Trophoblast cell (in vitro differentiated cells and primary cell): ENCODE results near the gene CCT5.

Source experiments
- DNase-seq, 2 donors: peaks; one replicate each; pipeline ENCODE4 v3.0.0-alpha.2; 2016
- H2AFZ ChIP-seq: 2 replicates; pipeline ENCODE4 v1.6.1; 2013; ENCODE audit warnings: low read length, moderate library complexity, mild to moderate bottlenecking; ENCODE audit not compliant: insufficient read depth, poor library complexity
- H2AK5ac ChIP-seq: 2 replicates; pipeline ENCODE4 v1.6.1; 2013; ENCODE audit warnings: mild to moderate bottlenecking, low read length
- H2BK120ac ChIP-seq: 2 replicates; pipeline ENCODE4 v1.6.1; 2013; ENCODE audit warnings: low read length, mild to moderate bottlenecking, moderate library complexity; ENCODE audit not compliant: insufficient read depth, poor library complexity
- H2BK12ac ChIP-seq: 2 replicates; pipeline ENCODE4 v1.6.1; 2013; ENCODE audit warnings: mild to moderate bottlenecking, low read length, moderate library complexity
- H2BK5ac ChIP-seq: 2 replicates; pipeline ENCODE4 v1.6.1; 2013; ENCODE audit warnings: low read length, low read depth, moderate library complexity, mild to moderate bottlenecking; ENCODE audit not compliant: poor library complexity
- H3K14ac ChIP-seq: 2 replicates; pipeline ENCODE4 v1.6.1; 2013; ENCODE audit warnings: mild to moderate bottlenecking, low read length
- H3K18ac ChIP-seq: 2 replicates; pipeline ENCODE4 v1.6.1; 2013; ENCODE audit warnings: mild to moderate bottlenecking, low read length
- H3K23ac ChIP-seq: 2 replicates; pipeline ENCODE4 v1.6.1; 2013; ENCODE audit warnings: low read length
- H3K27ac ChIP-seq: 2 replicates; pipeline ENCODE4 v1.5.1; 2013; ENCODE audit warnings: low read depth, mild to moderate bottlenecking, inconsistent platforms, low read length, moderate library complexity
- H3K27me3 ChIP-seq: 2 replicates; pipeline ENCODE4 v1.6.1; 2013; ENCODE audit warnings: inconsistent platforms, mild to moderate bottlenecking, low read length, moderate library complexity; ENCODE audit not compliant: insufficient read depth
- H3K36me3 ChIP-seq, 2 experiments: 1 replicate in 1 of 2; 2 replicates in 1 of 2; pipeline ENCODE4 v1.6.1; 2013; ENCODE audit warnings: low read length in 2 of 2, mild to moderate bottlenecking in 2 of 2, moderate library complexity in 1 of 2; ENCODE audit not compliant: insufficient read depth in 2 of 2, control insufficient read depth in 1 of 2
- H3K4ac ChIP-seq: 2 replicates; pipeline ENCODE4 v1.6.1; 2013; ENCODE audit warnings: low read depth, mild to moderate bottlenecking, low read length, moderate library complexity
- H3K4me1 ChIP-seq, 2 experiments: 1 replicate in 1 of 2; 2 replicates in 1 of 2; pipeline ENCODE4 v1.6.1; 2013; ENCODE audit warnings: low read length in 2 of 2, mild to moderate bottlenecking in 2 of 2, moderate library complexity in 1 of 2; ENCODE audit not compliant: insufficient read depth in 2 of 2, control insufficient read depth in 1 of 2
- H3K4me2 ChIP-seq: 2 replicates; pipeline ENCODE4 v1.6.1; 2013; ENCODE audit warnings: inconsistent platforms, mild to moderate bottlenecking, low read length, moderate library complexity
- H3K4me3 ChIP-seq: 2 replicates; pipeline ENCODE4 v1.5.1; 2013; ENCODE audit warnings: mild to moderate bottlenecking, low read depth, low read length, inconsistent platforms
- H3K79me1 ChIP-seq: one replicate; pipeline ENCODE4 v1.6.1; 2013; ENCODE audit warnings: low read length
- H3K79me2 ChIP-seq: 2 replicates; pipeline ENCODE4 v1.6.1; 2013; ENCODE audit warnings: low read length, mild to moderate bottlenecking; ENCODE audit not compliant: control insufficient read depth, insufficient read depth, poor library complexity
- H3K9ac ChIP-seq: 2 replicates; pipeline ENCODE4 v1.6.1; 2013; ENCODE audit warnings: mild to moderate bottlenecking, low read length
- H3K9me3 ChIP-seq: 2 replicates; pipeline ENCODE4 v1.6.1; 2013; ENCODE audit warnings: low read depth, mild to moderate bottlenecking, control low read depth, inconsistent platforms, low read length; ENCODE audit not compliant: insufficient read depth
- H4K12ac ChIP-seq: 2 replicates; pipeline ENCODE4 v1.6.1; 2013; ENCODE audit warnings: low read depth, mild to moderate bottlenecking, low read length, moderate library complexity
- H4K8ac ChIP-seq: 2 replicates; pipeline ENCODE4 v1.6.1; 2013; ENCODE audit warnings: low read depth, mild to moderate bottlenecking, low read length, moderate library complexity
- H4K91ac ChIP-seq: one replicate; pipeline ENCODE4 v1.6.1; 2013; ENCODE audit warnings: low read depth, mild to moderate bottlenecking, low read length, moderate library complexity
- WGBS: extraction: QIAGEN DNeasy Blood & Tissue Kit; methylation state at CpG from one replicate; pipeline ENCODE4 v1.1.7; 2013; ENCODE audit warnings: missing lambda C conversion rate; ENCODE audit not compliant: insufficient read length, insufficient coverage; ENCODE audit errors: extremely low coverage; 5-methylcytosine and 5-hydroxymethylcytosine counted together

Gene CCT5

DNA sequence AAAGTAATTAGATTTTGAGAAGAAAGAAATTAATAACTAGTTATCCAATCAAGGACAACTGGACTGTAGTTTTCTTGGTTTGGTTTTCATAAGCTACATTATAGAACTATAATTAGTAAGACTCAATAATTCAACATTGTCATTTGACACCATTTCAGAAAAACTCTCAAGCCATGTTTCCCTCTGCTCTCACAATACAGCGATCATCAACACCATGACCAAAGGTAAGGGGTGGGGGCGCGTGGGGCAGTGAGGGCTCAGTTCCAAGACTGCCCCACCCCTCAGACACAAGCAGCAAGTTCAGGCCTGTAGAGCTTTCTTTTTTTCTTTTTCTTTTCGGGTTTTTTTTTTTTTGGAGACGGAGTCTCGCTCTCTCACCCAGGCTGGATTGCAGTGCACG lies 51.2 kb downstream of the CCT5 start:
- H3K23ac ChIP-seq: no peak overlapping the region
- WGBS: no CpG with 5 or more reads among the region's 7 CpGs

DNA sequence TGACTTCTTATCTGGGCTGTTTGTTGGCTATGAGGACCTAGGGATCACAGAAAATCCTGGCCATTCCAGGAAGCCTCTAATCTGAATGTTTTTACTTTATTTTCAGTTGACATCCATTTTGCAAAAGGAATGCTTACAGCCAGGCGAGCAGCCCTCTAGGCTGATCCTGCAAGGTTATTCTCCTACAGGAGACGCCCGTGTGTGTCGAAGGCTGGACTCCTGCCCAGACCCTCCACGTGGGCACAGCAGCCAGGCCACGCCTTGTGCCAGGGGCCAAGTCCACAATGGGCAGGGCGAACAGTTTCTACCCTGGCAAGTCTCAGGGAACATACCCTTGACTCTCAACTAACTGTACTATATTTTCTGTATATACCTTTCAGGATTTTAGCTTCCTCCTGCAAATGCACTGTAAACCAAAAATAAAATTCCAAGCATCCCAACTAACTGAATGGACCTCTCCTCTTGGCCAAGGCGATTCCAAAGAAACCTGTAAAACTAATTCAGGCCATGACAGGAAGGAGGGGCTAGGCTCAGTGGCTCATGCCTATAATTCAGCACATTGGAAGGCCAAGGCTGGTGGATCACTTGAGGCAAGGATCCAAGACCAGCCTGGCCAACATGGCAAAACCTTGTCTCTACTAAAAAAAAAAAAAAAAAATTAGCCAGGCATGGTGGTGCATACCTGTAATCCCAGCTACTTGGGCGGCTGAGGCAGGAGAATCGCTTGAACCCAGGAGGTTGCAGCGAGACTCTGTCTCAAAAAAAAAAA lies 51.9 kb downstream of the CCT5 start:
- H2BK12ac ChIP-seq: no peak overlapping the region
- H2AFZ ChIP-seq: no peak overlapping the region
- peak overlapping the region; percentile 17 for H3K23ac ChIP-seq
- H3K18ac ChIP-seq: no peak overlapping the region
- H3K27ac ChIP-seq: no peak overlapping the region
- H3K4me2 ChIP-seq: no peak overlapping the region
- H2AK5ac ChIP-seq: no peak overlapping the region
- WGBS: no CpG with 5 or more reads among the region's 11 CpGs
- H3K9me3 ChIP-seq: no peaks in the 10 kb centered on the region
- H2BK5ac ChIP-seq: no peak overlapping the region
- H3K4me3 ChIP-seq: no peak overlapping the region
- H3K27me3 ChIP-seq: no peaks in the 10 kb centered on the region
- no peaks in the 10 kb centered on the region for H3K79me2 ChIP-seq
- H3K9ac ChIP-seq: no peak overlapping the region
- no peaks in the 10 kb centered on the region for H3K36me3 ChIP-seq
- no peak overlapping the region for H4K8ac ChIP-seq
- no peak overlapping the region for H3K4ac ChIP-seq
- no peak overlapping the region for H3K14ac ChIP-seq
- no peak overlapping the region for H4K91ac ChIP-seq
- H2BK120ac ChIP-seq: no peak overlapping the region
- H3K4me1 ChIP-seq: no peaks in the 10 kb centered on the region
- H4K12ac ChIP-seq: no peak overlapping the region
- no peaks in the 10 kb centered on the region for H3K79me1 ChIP-seq
- DNase-seq: no peak

More for the DNA sequence above, 51.2 kb downstream of the CCT5 start:
- H4K91ac ChIP-seq: no peak overlapping the region
- no peak overlapping the region for H3K4me3 ChIP-seq
- H3K4me1 ChIP-seq: no peaks in the 10 kb centered on the region
- H3K79me1 ChIP-seq: no peaks in the 10 kb centered on the region
- no peak overlapping the region for H3K14ac ChIP-seq
- no peak overlapping the region for H3K18ac ChIP-seq
- no peak overlapping the region for H2AFZ ChIP-seq
- no peak overlapping the region for H4K8ac ChIP-seq
- no peak overlapping the region for H3K4ac ChIP-seq
- no peak overlapping the region for H2AK5ac ChIP-seq
- H3K4me2 ChIP-seq: no peak overlapping the region
- H3K9ac ChIP-seq: no peak overlapping the region
- H2BK12ac ChIP-seq: no peak overlapping the region
- no peaks in the 10 kb centered on the region for H3K27me3 ChIP-seq
- H3K36me3 ChIP-seq: no peaks in the 10 kb centered on the region
- no peaks in the 10 kb centered on the region for H3K79me2 ChIP-seq
- H2BK5ac ChIP-seq: no peak overlapping the region
- H3K9me3 ChIP-seq: peaks cover 2% of the 10 kb centered on the region
- H3K27ac ChIP-seq: no peak overlapping the region
- no peak for DNase-seq
- H4K12ac ChIP-seq: no peak overlapping the region
- H2BK120ac ChIP-seq: no peak overlapping the region

DNA sequence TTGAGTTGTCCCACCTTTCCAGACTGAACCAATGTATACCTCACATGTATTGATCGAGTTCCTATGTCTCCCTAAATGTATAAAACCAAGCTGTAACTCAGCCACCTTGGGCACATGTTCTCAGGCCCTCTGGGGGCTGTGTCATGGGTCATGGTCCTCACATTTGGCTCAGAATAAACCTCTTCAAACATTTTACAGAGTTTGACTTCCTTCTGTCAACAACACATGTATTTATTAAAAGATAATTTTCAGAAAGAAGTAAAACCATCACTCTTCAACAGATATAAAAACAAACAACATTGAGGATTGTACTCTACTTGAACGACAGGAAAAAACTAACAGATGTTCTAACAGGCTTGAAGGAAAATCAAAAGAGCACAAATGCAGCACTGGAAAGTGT lies 53.1 kb downstream of the CCT5 start:
- H3K9ac ChIP-seq: no peak overlapping the region
- no CpG with 5 or more reads among the region's 2 CpGs for WGBS
- no peak overlapping the region for H3K14ac ChIP-seq
- H3K18ac ChIP-seq: no peak overlapping the region
- no peaks in the 10 kb centered on the region for H3K27me3 ChIP-seq
- peaks cover 6% of the 10 kb centered on the region for H3K79me1 ChIP-seq
- DNase-seq: no peak
- H4K12ac ChIP-seq: no peak overlapping the region
- H3K4me2 ChIP-seq: no peak overlapping the region
- peaks cover 0 to 3% of the 10 kb centered on the region in 2 experiments for H3K4me1 ChIP-seq
- no peak overlapping the region for H4K91ac ChIP-seq
- H3K4ac ChIP-seq: no peak overlapping the region
- H2BK12ac ChIP-seq: no peak overlapping the region
- no peaks in the 10 kb centered on the region for H3K9me3 ChIP-seq
- H2AK5ac ChIP-seq: no peak overlapping the region
- H4K8ac ChIP-seq: no peak overlapping the region
- no peak overlapping the region for H2BK5ac ChIP-seq
- no peak overlapping the region for H3K23ac ChIP-seq
- no peak overlapping the region for H3K4me3 ChIP-seq
- H3K36me3 ChIP-seq: no peaks in the 10 kb centered on the region
- no peak overlapping the region for H3K27ac ChIP-seq
- H2AFZ ChIP-seq: no peak overlapping the region
- no peak overlapping the region for H2BK120ac ChIP-seq
- H3K79me2 ChIP-seq: peaks cover 2% of the 10 kb centered on the region

DNA sequence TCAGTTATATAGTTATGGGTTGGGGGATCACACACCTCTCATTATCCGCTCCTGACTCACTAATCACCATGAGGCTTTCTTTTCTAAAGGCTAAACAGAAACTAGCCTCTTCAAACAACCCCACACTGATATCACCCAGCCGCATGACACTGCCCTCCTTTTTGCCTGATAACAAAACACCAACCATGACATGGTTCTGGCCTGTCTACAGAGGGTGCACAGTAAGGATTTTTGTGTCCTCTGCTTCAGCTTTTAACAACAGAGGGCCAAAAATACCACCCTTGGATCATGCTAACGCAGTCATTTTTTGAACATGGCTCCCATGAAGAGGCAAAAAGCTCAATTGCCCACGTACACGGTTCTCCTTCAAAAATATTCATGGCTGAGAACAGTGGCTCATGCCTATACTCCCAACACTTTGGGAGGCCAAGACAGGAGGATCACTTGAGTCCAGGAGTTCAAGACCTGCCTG lies 53.7 kb downstream of the CCT5 start:
- Histone ChIP-seq H3K79me1 (peaks cover 6% of the 10 kb centered on the region), H2AK5ac (no peak overlapping the region), H2AFZ (no peak overlapping the region), H3K23ac (no peak overlapping the region), H3K27ac (no peak overlapping the region), H2BK120ac (no peak overlapping the region), H3K27me3 (no peaks in the 10 kb centered on the region), H2BK5ac (no peak overlapping the region), H3K9me3 (no peaks in the 10 kb centered on the region), H3K4ac (no peak overlapping the region), H3K4me3 (no peak overlapping the region), H3K4me2 (no peak overlapping the region), H3K18ac (no peak overlapping the region), H2BK12ac (no peak overlapping the region), H4K91ac (no peak overlapping the region), H4K8ac (no peak overlapping the region), H3K79me2 (peaks cover 2% of the 10 kb centered on the region), H3K14ac (no peak overlapping the region), H3K4me1 (peaks cover 0 to 3% of the 10 kb centered on the region in 2 experiments), H3K36me3 (no peaks in the 10 kb centered on the region), H3K9ac (no peak overlapping the region), H4K12ac (no peak overlapping the region)
- no CpG with 5 or more reads among the region's 5 CpGs for WGBS
- no peak for DNase-seq
